ENCODE measurements around the gene OTOP3. TPM values are rescaled to one million over a fixed set of nuclear protein-coding genes. Genes with fewer than 3 reads are reported as not detected.

The OTOP3 gene
- polyA plus RNA-seq, 4 donors, result not detected

- no peak for DNase-seq (ENCODE audit: low read depth in 4 of 4, low spot score in 3 of 4)
Measured at GRCh38 chr17:74937064-74938051, 1.7 kb downstream of the OTOP3 start.

GRCh38 chr17:74938194-74938950, 2.7 kb downstream of the OTOP3 start:
- no peak for DNase-seq (ENCODE audit: low read depth in 4 of 4, low spot score in 3 of 4)

- DNase-seq (ENCODE audit: low read depth in 4 of 4, low spot score in 3 of 4), result no peak
Measured at GRCh38 chr17:74939534-74939933, 3.8 kb downstream of the OTOP3 start.

GRCh38 chr17:74941128-74941725, 5.5 kb downstream of the OTOP3 start:
- no peak for DNase-seq (ENCODE audit: low read depth in 4 of 4, low spot score in 3 of 4)

- no peak for DNase-seq (ENCODE audit: low read depth in 4 of 4, low spot score in 3 of 4)
Measured at GRCh38 chr17:74943808-74944522, 8.3 kb downstream of the OTOP3 start.

- DNase-seq (ENCODE audit: low read depth in 4 of 4, low spot score in 3 of 4), result no peak
Measured at GRCh38 chr17:74945543-74945942, 9.8 kb downstream of the OTOP3 start.

GRCh38 chr17:74946641-74947040, 10.9 kb downstream of the OTOP3 start:
- no peak for DNase-seq (ENCODE audit: low read depth in 4 of 4, low spot score in 3 of 4)

- DNase-seq (ENCODE audit: low read depth in 4 of 4, low spot score in 3 of 4), result no peak
Measured at GRCh38 chr17:74947041-74947754, 11.5 kb downstream of the OTOP3 start.

- no peak for DNase-seq (ENCODE audit: low read depth in 4 of 4, low spot score in 3 of 4)
Measured at GRCh38 chr17:74949455-74950115, 13.9 kb downstream of the OTOP3 start.

GRCh38 chr17:74950207-74950606, 14.5 kb downstream of the OTOP3 start:
- no peak for DNase-seq (ENCODE audit: low read depth in 4 of 4, low spot score in 3 of 4)

GRCh38 chr17:74951065-74951464, 15.4 kb downstream of the OTOP3 start:
- no peak for DNase-seq (ENCODE audit: low read depth in 4 of 4, low spot score in 3 of 4)

- DNase-seq (ENCODE audit: low read depth in 4 of 4, low spot score in 3 of 4), result no peak
Measured at GRCh38 chr17:74951680-74952421, 16.2 kb downstream of the OTOP3 start.

GRCh38 chr17:74952431-74953133, 16.9 kb downstream of the OTOP3 start:
- no peak for DNase-seq (ENCODE audit: low read depth in 4 of 4, low spot score in 3 of 4)

- no peak for DNase-seq (ENCODE audit: low read depth in 4 of 4, low spot score in 3 of 4)
Measured at GRCh38 chr17:74953134-74953687, 17.5 kb downstream of the OTOP3 start.

GRCh38 chr17:74954115-74954514, 18.4 kb downstream of the OTOP3 start:
- DNase-seq (ENCODE audit: low read depth in 4 of 4, low spot score in 3 of 4), result no peak

GRCh38 chr17:74954665-74955421, 19.1 kb downstream of the OTOP3 start:
- DNase-seq (ENCODE audit: low read depth in 4 of 4, low spot score in 3 of 4), result no peak

- no peak for DNase-seq (ENCODE audit: low read depth in 4 of 4, low spot score in 3 of 4)
Measured at GRCh38 chr17:74956093-74956492, 20.4 kb downstream of the OTOP3 start.
